Progenitor cell of endocrine pancreas (in vitro differentiated cells): ENCODE measurements around the gene SFI1. TPM values are rescaled to one million over a fixed set of nuclear protein-coding genes. Genes with fewer than 3 reads are reported as not detected.

Source experiments
- microRNA-seq: library from miRNA; unstranded; fragments of <30 nt; microRNA quantifications from one replicate; pipeline ENCODE4 v1.1.0, GENCODE V29; 2020; ENCODE audit warnings: borderline number of aligned reads; ENCODE audit not compliant: unreplicated experiment
- total RNA-seq: library from RNA; stranded (reverse); gene quantifications from 2 replicates; pipeline ENCODE4 v1.2.1, GENCODE V29; 2021

Gene SFI1
- total RNA-seq, 1 donor from 2014 or later: 66.3 TPM

Small RNA genes within 50 kb of the gene (microRNA-seq; reads per million reads assigned to microRNA genes)
- not detected for gene MIR7109

Other genes starting within 250 kb of the SFI1 start
- gene PIK3IP1, start 204.0 kb upstream of the SFI1 start, total RNA-seq: 6.2 and 7.6 TPM in 2 replicates
- gene PATZ1, start 150.2 kb upstream of the SFI1 start, total RNA-seq: 88.8 and 93.6 TPM in 2 replicates
- gene DRG1, start 96.9 kb upstream of the SFI1 start, total RNA-seq: 69.0 and 69.1 TPM in 2 replicates
- gene EIF4ENIF1, start 6.7 kb upstream of the SFI1 start, total RNA-seq: 41.0 and 46.5 TPM in 2 replicates
- gene PISD, start 165.7 kb downstream of the SFI1 start, total RNA-seq: 46.6 and 49.6 TPM in 2 replicates